ENCODE results near the gene FOXN3. TPM values are rescaled to one million over a fixed set of nuclear protein-coding genes. Genes with fewer than 3 reads are reported as not detected.

FOXN3 gene
- total RNA-seq, 1 experiment from 2014 or later, result 125 TPM

- Histone ChIP-seq H3K9ac (ENCODE audit: extremely low read depth, insufficient read length, low read length) (no peak overlapping the region), H2BK15ac (ENCODE audit: low read depth, low read length) (no peak overlapping the region), H2BK5ac (ENCODE audit: insufficient read length, low read length) (no peak overlapping the region), H3T11ph (ENCODE audit: low read length) (no peak overlapping the region), H2AFZ (ENCODE audit: low read length) (no peak overlapping the region), H3K4me2 (ENCODE audit: insufficient read depth, insufficient read length, low read length) (no peak overlapping the region), H2BK20ac (ENCODE audit: low read depth, low read length, poor library complexity, severe bottlenecking) (no peak overlapping the region), H3K23me2 (ENCODE audit: insufficient read length, low read depth, low read length, poor library complexity, severe bottlenecking) (no peaks in the 10 kb centered on the region), H3K56ac (ENCODE audit: insufficient read length, low read depth, low read length) (no peak overlapping the region), H2BK12ac (ENCODE audit: insufficient read length, low read depth, low read length) (no peak overlapping the region), H2BK120ac (ENCODE audit: low read depth, low read length, poor library complexity, severe bottlenecking) (no peak overlapping the region), H3K9me3 (ENCODE audit: control insufficient read depth, low read depth, low read length) (no peaks in the 10 kb centered on the region), H3K79me2 (ENCODE audit: insufficient read depth, low read length) (peaks cover 25% of the 10 kb centered on the region), H3K23ac (ENCODE audit: insufficient read length, low read depth, low read length) (no peak overlapping the region), H3K18ac (ENCODE audit: insufficient read length, low read depth, low read length) (no peak overlapping the region), H3K4ac (ENCODE audit: low read depth, low read length) (no peak overlapping the region), H3K79me1 (ENCODE audit: insufficient read depth, low read depth, low read length, poor library complexity, severe bottlenecking) (peaks cover 13% of the 10 kb centered on the region), H4K5ac (ENCODE audit: insufficient read length, low read depth, low read length) (no peak overlapping the region), H3K27me3 (ENCODE audit: insufficient read depth, low read length) (no peaks in the 10 kb centered on the region), H4K8ac (replicated peaks; ENCODE audit: insufficient read length, low read depth, low read length) (no peak overlapping the region), H2AK5ac (ENCODE audit: insufficient read length, low read length) (no peak overlapping the region), H3K4me1 (ENCODE audit: insufficient read depth, low read length) (peaks cover 26% of the 10 kb centered on the region), H4K91ac (ENCODE audit: insufficient read length, low read depth, low read length) (no peak overlapping the region), H3K27ac (ENCODE audit: insufficient read length, low read depth, low read length) (no peak overlapping the region), H3K14ac (ENCODE audit: insufficient read depth, low read length) (no peak overlapping the region), H4K20me1 (ENCODE audit: control insufficient read depth, insufficient read depth, insufficient read length) (peaks cover 2% of the 10 kb centered on the region)
- no peak for DNase-seq
- TF ChIP-seq, protein P1, sequence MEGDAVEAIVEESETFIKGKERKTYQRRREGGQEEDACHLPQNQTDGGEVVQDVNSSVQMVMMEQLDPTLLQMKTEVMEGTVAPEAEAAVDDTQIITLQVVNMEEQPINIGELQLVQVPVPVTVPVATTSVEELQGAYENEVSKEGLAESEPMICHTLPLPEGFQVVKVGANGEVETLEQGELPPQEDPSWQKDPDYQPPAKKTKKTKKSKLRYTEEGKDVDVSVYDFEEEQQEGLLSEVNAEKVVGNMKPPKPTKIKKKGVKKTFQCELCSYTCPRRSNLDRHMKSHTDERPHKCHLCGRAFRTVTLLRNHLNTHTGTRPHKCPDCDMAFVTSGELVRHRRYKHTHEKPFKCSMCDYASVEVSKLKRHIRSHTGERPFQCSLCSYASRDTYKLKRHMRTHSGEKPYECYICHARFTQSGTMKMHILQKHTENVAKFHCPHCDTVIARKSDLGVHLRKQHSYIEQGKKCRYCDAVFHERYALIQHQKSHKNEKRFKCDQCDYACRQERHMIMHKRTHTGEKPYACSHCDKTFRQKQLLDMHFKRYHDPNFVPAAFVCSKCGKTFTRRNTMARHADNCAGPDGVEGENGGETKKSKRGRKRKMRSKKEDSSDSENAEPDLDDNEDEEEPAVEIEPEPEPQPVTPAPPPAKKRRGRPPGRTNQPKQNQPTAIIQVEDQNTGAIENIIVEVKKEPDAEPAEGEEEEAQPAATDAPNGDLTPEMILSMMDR (conservative IDR thresholded peaks at IDR 0.05), result no peak
- Mint-ChIP-seq H3K4me1 (peaks cover 61 to 66% of the 10 kb centered on the region in 2 experiments), H3K9me3 (no peaks in the 10 kb centered on the region), H3K36me3 (ENCODE audit: insufficient read depth in 1 of 3, low read depth in 3 of 3) (peaks cover 0 to 13% (median 3%) of the 10 kb centered on the region in 3 experiments; a peak in 3 of 7 replicates), H3K27me3 (ENCODE audit: low read depth) (no peaks in the 10 kb centered on the region), H3K4me3 (no peak overlapping the region), H3K27ac (peak overlapping the region in 2 of 3 experiments; percentile 55 to 73; a peak in 3 of 7 replicates)
- WGBS (ENCODE audit: extremely low coverage, insufficient read length, low lambda C conversion rate), result no CpG with 5 or more reads among the region's 6 CpGs
These were observed 147.6 kb downstream of the FOXN3 start for GRCh38 chr14:89269404-89269803.
